BLaER1 (cell line): Measurements from ENCODE around the gene GNAO1.
"Not testable (repeated sequence)": the region's sequence is repeated elsewhere in the genome, so short reads cannot be mapped to it uniquely, and the experiment has no call there.

Experiments
- H3K27ac ChIP-seq: shearing (Covaris generic); formaldehyde crosslinking; 2 replicates; pipeline ENCODE4 v1.8.1; 2022
- H3K27me3 ChIP-seq: shearing (Covaris generic); formaldehyde crosslinking; 2 replicates; pipeline ENCODE4 v1.8.1; 2022
- H3K36me3 ChIP-seq: shearing (Covaris generic); formaldehyde crosslinking; 2 replicates; pipeline ENCODE4 v1.8.1; 2022
- H3K4me1 ChIP-seq: shearing (Covaris generic); formaldehyde crosslinking; 2 replicates; pipeline ENCODE4 v1.8.1; 2022
- H3K4me2 ChIP-seq: shearing (Covaris generic); formaldehyde crosslinking; 2 replicates; pipeline ENCODE4 v1.8.1; 2022
- H3K4me3 ChIP-seq: shearing (Covaris generic); formaldehyde crosslinking; 2 replicates; pipeline ENCODE4 v1.8.1; 2022
- H3K9ac ChIP-seq: shearing (Covaris generic); formaldehyde crosslinking; 2 replicates; pipeline ENCODE4 v1.8.1; 2022
- H3K9me3 ChIP-seq: shearing (Covaris generic); formaldehyde crosslinking; 2 replicates; pipeline ENCODE4 v1.8.1; 2022
- H4K20me1 ChIP-seq: shearing (Covaris generic); formaldehyde crosslinking; 2 replicates; pipeline ENCODE4 v1.8.1; 2022
- Cebpa-rat ChIP-seq: shearing (Covaris generic); IDR thresholded peaks from 2 replicates; pipeline ENCODE4 v1.8.1; 2022

GNAO1 gene

GRCh38 chr16:56388209-56388608 lies 196.9 kb downstream of the GNAO1 start:
- Histone ChIP-seq H3K4me2 (no peak overlapping the region), H3K4me1 (no peaks in the 10 kb centered on the region), H3K9me3 (peaks cover 4% of the 10 kb centered on the region; the same call in 1 of the 2 replicates), H3K9ac (no peak overlapping the region), H3K27me3 (no peaks in the 10 kb centered on the region), H3K36me3 (peaks cover 96% of the 10 kb centered on the region), H4K20me1 (0 out of 2 replicates have a peak, but pooled peaks cover 7% of the 10 kb centered on the region), H3K4me3 (no peak overlapping the region), H3K27ac (no peak overlapping the region)
- no peak for TF ChIP-seq Cebpa-rat

- Histone ChIP-seq H3K4me3 (no peak overlapping the region), H3K36me3 (peaks cover 83% of the 10 kb centered on the region), H3K27me3 (no peaks in the 10 kb centered on the region), H3K27ac (no peak overlapping the region), H3K4me1 (no peaks in the 10 kb centered on the region), H3K9me3 (no peaks in the 10 kb centered on the region), H3K4me2 (no peak overlapping the region), H4K20me1 (0 out of 2 replicates have a peak, but pooled peaks cover 7% of the 10 kb centered on the region), H3K9ac (no peak overlapping the region)
- TF ChIP-seq Cebpa-rat, result no peak
Observed at GRCh38 chr16:56389554-56389953, 198.3 kb downstream of the GNAO1 start.

DNA sequence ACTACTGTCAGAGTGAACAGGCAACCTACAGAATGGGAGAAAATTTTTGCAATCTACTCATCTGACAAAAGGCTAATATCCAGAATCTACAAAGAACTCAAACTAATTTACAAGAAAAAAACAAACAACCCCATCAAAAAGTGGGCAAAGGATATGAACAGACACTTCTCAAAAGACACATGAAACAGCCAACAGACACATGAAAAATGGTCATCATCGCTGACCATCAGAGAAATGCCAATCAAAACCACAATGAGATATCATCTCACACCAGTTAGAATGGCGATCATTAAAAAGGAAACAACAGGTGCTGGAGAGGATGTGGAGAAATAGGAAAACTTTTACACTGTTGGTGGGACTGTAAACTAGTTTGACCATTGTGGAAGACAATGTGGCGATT lies 205.4 kb downstream of the GNAO1 start:
- H3K9me3 ChIP-seq, H3K9ac ChIP-seq, H3K4me1 ChIP-seq, H3K27me3 ChIP-seq, H3K4me3 ChIP-seq, H4K20me1 ChIP-seq, H3K4me2 ChIP-seq, H3K27ac ChIP-seq: not testable (repeated sequence)
- H3K36me3 ChIP-seq, result peaks cover 46% of the 10 kb centered on the region

DNA sequence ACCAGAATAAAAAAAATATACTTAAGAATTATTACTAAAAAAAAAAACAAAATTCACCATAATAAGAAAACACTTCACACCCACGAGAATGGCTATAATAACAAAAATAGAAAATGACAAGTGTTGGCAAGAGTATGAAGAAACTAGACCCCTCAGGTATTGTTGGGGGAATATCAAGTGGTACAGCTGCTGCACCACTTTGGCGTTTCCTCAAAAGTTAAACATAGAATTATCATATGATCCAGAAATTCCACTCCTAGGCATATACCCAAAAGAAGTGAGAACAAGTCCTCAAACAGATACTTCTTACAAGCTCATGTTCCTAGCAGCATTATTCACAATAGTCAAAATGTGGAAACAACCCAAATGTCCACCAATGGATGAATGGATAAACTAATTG lies 207.8 kb downstream of the GNAO1 start:
- no peaks in the 10 kb centered on the region for H4K20me1 ChIP-seq
- no peaks in the 10 kb centered on the region for H3K9me3 ChIP-seq
- peaks cover 50% of the 10 kb centered on the region for H3K36me3 ChIP-seq
- H3K4me3 ChIP-seq, result no peak overlapping the region
- no peak overlapping the region for H3K27ac ChIP-seq
- H3K9ac ChIP-seq, result no peak overlapping the region
- no peak overlapping the region for H3K4me2 ChIP-seq
- TF ChIP-seq Cebpa-rat, result no peak
- no peaks in the 10 kb centered on the region for H3K27me3 ChIP-seq
- H3K4me1 ChIP-seq, result no peaks in the 10 kb centered on the region

- Histone ChIP-seq H3K9me3 (no peaks in the 10 kb centered on the region), H4K20me1 (no peaks in the 10 kb centered on the region), H3K4me3 (no peak overlapping the region), H3K4me2 (no peak overlapping the region), H3K27ac (no peak overlapping the region), H3K27me3 (no peaks in the 10 kb centered on the region), H3K4me1 (no peaks in the 10 kb centered on the region), H3K9ac (no peak overlapping the region), H3K36me3 (peaks cover 54% of the 10 kb centered on the region)
- TF ChIP-seq Cebpa-rat, result no peak
Observed at GRCh38 chr16:56399486-56399885, 208.2 kb downstream of the GNAO1 start.

DNA sequence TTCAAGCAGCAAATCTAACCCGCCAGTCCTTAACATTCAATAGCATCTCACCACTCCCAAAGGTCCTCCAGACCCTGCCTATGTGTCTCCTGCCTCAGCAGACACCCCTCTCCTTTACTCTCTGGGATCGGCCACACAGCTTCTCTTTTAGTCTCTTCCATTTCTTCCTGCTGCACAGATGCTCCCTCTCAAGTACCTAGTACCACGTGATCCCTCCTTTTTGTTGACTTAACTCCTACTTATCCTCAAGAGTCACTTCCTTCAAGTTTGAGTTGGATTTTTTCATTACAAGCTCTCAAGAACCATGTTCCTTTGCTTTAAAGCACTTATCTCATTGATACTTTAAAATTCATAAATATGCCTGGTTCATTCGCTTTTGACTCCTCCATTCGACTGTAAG lies 209.2 kb downstream of the GNAO1 start:
- Histone ChIP-seq H3K27me3 (no peaks in the 10 kb centered on the region), H3K9ac (no peak overlapping the region), H3K36me3 (peaks cover 63% of the 10 kb centered on the region), H3K4me3 (no peak overlapping the region), H3K4me1 (no peaks in the 10 kb centered on the region), H3K9me3 (no peaks in the 10 kb centered on the region), H4K20me1 (no peaks in the 10 kb centered on the region), H3K4me2 (no peak overlapping the region), H3K27ac (no peak overlapping the region)
- no peak for TF ChIP-seq Cebpa-rat

- Histone ChIP-seq H3K4me2 (no peak overlapping the region), H3K4me1 (no peaks in the 10 kb centered on the region), H3K9me3 (no peaks in the 10 kb centered on the region), H3K27me3 (no peaks in the 10 kb centered on the region), H3K27ac (no peak overlapping the region), H3K36me3 (peaks cover 66% of the 10 kb centered on the region), H3K9ac (no peak overlapping the region), H3K4me3 (no peak overlapping the region), H4K20me1 (no peaks in the 10 kb centered on the region)
- no peak for TF ChIP-seq Cebpa-rat
Observed at GRCh38 chr16:56401482-56401881, 210.2 kb downstream of the GNAO1 start.

- Histone ChIP-seq H3K9ac (no peak overlapping the region), H3K4me3 (no peak overlapping the region), H3K9me3 (no peaks in the 10 kb centered on the region), H3K27me3 (no peaks in the 10 kb centered on the region), H3K36me3 (peaks cover 79% of the 10 kb centered on the region), H3K4me2 (no peak overlapping the region), H3K4me1 (no peaks in the 10 kb centered on the region), H3K27ac (no peak overlapping the region), H4K20me1 (peaks cover 10% of the 10 kb centered on the region; the same call in 1 of the 2 replicates)
- TF ChIP-seq Cebpa-rat, result no peak
Observed at GRCh38 chr16:56405977-56406672, 214.8 kb downstream of the GNAO1 start.
